T-helper 9 cell (primary cell): ENCODE measurements around the gene SLC27A2.
"Not testable (repeated sequence)": the region's sequence is repeated elsewhere in the genome, so short reads cannot be mapped to it uniquely, and the experiment has no call there.

Source experiments
- DNase-seq: peaks from one replicate; pipeline ENCODE4 v3.0.0-alpha.2; 2020
- total RNA-seq, 2 donors: gene quantifications; one replicate each; lab custom pipeline; 2026; lab: John Stamatoyannopoulos, UW

Gene SLC27A2
- total RNA-seq, result 0.24 to 0.42 reads per million in 2 donors

- no peak for DNase-seq
These were observed at the start of gene SLC27A2 for GRCh38 chr15:50181969-50182218. SLC27A2 (plus strand) TSS chr15:50182196; CDS start chr15:50182428, 232 bp downstream.

- DNase-seq, result not testable (repeated sequence)
These were observed 49.6 kb upstream of the SLC27A2 start for GRCh38 chr15:50132251-50132984.

GRCh38 chr15:50134524-50135024, 47.4 kb upstream of the SLC27A2 start:
- DNase-seq, result no peak

- DNase-seq, result no peak
These were observed 46.9 kb upstream of the SLC27A2 start for GRCh38 chr15:50135031-50135551.

GRCh38 chr15:50137330-50137761, 44.6 kb upstream of the SLC27A2 start:
- DNase-seq, result no peak

GRCh38 chr15:50137893-50138292, 44.1 kb upstream of the SLC27A2 start:
- DNase-seq, result no peak

GRCh38 chr15:50138391-50138790, 43.6 kb upstream of the SLC27A2 start:
- DNase-seq, result no peak

DNA sequence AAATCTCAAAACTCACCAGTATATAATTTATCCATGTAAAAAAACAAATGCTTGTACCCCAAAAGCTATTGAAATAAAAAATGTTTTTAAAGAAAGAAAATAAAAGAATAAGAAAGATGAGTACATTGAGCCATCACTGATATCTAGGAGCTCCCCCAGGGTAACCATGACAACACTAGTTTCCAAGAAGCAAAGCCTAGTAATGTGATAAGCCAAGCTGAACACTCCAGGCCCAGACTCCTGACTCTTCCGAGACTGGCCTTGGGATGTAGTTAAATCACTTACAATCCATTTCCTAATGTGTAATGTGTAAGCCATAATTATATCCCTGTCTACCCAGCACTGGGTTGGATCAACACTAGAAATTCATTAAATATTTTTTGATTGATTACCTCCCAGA, 41.9 kb upstream of the SLC27A2 start:
- DNase-seq, result no peak

GRCh38 chr15:50140983-50141382, 41.0 kb upstream of the SLC27A2 start:
- no peak for DNase-seq

- no peak for DNase-seq
These were observed 40.1 kb upstream of the SLC27A2 start for GRCh38 chr15:50141856-50142255.

DNA sequence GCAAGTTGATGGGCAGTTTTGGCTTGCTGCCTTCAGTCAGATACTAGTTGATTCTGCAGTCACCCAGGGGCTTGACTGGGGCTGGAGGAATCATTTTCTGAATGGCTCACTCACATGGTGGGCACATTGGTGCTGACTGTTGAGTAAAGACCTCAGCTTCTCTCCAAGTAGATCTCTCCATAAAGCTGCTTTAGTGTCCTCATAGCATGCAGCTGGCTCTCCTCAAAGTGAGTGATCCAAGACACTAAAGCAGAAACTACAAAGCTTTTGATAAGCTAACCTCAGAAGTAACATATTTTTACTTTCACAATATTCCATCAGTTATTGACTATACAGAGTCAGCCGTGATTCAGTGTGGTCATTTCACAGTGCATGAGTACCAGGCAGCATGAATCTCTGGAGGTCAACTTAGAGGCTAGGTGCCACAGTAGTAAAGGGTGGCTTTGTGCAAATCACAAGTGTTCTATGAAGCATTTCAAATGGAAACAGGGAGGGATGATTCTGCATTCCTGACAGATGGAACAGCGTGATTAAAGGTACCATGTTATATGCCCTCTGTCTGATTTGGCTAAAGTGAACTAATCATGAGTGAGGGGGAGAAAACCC, 38.6 kb upstream of the SLC27A2 start:
- DNase-seq, result no peak

DNA sequence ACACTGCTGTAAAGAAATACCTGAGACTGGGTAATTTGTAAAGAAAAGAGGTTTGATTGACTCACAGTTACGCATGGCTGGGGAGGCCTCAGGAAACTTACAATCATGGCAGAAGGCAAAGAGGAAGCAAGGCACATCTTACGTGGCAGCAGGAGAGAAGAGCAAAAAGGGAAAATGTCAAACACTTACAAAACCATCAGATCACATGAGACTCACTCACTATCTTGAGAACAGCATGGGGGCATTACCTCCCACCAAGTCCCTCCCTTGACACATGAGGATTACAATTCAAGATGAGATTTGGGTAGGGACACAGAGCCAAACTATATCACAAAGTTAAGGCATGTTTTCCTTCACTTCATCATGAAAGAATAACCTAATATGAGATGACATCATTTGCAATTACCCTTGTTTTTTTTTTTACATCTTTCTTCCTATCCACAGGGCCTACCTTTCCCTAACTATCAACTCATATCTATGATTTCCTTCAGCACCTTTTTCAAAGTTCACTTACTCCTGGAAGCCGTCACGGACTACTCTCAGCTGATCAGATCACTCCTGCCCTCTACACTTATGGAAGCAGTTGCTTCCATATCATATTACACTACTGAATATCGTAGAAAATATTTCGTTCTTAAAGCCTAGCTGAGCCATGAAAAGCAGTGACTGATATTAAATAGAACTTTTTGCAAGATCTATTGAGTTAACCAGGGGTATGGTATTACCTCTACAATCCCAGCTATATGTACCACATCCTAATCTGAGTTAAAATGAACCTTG, 37.5 kb upstream of the SLC27A2 start:
- DNase-seq, result no peak

GRCh38 chr15:50145451-50145872, 36.5 kb upstream of the SLC27A2 start:
- no peak for DNase-seq

- no peak for DNase-seq
These were observed 35.4 kb upstream of the SLC27A2 start for GRCh38 chr15:50146632-50147031.

GRCh38 chr15:50148362-50148963, 33.5 kb upstream of the SLC27A2 start:
- DNase-seq, result no peak

DNA sequence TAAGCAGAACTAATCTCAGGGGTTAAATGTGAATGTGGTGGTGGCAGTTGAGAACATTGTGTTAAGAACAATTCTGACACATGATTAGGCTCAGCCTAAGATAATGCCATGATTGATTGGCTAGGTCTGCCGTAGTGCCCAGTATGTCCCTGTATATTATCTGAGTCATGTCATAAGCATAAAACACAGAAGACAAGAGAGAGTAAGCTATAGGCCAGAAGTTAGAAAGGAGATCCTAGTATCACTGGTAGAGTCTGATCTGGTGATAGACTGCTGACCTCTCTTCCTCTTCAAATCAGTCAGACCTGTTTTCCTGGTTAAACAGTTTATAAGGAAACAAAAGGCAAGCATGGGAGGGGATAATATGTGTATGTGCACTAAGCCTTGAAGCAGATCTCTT, 32.9 kb upstream of the SLC27A2 start:
- DNase-seq, result no peak

- DNase-seq, result no peak
These were observed 31.6 kb upstream of the SLC27A2 start for GRCh38 chr15:50150349-50150748.

DNA sequence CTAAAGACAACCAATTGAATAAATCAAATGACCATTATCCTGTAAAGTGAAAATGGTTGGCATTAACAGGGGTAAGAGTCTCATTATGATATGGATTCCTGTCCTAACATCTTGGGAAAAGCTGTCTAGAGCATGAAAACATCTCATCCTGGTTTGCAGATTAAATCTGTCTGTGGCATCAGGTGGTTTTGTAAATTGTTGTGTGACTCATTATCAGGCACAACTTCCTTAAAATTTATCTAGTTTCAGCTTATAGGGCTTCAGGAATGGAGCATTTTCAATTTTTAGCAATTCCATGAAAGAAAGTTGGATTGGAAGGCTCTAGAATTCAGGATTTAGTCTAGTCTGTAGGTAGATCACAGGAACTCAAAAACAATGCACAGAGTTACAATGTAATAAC, 31.1 kb upstream of the SLC27A2 start:
- DNase-seq, result no peak

GRCh38 chr15:50151476-50151875, 30.5 kb upstream of the SLC27A2 start:
- DNase-seq, result no peak

- DNase-seq, result not testable (repeated sequence)
These were observed 23.8 kb upstream of the SLC27A2 start for GRCh38 chr15:50158236-50158635.

DNA sequence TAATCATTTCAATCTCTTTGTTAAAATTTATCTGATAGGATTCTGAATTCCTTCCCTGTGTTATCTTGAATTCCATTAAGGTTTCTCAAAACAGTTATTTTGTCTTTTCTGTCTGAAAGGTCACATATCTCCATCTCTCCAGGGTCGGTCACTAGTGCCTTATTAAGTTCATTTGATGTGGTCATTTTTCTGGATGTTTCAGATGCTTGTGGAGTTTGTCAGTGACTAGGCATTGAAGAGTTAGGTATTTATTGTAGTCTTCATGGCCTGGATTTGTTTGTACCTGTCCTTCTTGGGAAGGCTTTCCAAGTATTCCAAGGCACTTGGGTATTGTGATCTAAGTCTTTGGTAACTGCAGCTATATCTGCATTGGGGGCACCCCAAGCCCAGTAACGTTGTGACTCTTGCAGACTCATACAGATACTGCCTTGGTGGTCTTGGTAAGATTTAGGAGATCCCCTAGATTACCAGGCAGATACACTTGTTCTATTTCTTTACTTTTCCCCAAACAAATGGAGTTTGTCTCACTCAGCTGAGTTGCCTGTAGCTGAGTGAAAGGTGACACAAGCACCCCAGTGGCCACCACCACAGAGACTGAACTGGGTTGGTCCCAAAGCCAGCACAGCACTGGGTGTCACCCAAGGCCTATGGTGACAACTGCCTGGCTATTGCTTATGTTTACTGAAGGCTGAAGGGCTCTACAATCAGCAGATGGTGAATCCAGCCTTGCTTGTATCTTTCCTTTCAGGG, 18.9 kb upstream of the SLC27A2 start:
- DNase-seq, result no peak

DNA sequence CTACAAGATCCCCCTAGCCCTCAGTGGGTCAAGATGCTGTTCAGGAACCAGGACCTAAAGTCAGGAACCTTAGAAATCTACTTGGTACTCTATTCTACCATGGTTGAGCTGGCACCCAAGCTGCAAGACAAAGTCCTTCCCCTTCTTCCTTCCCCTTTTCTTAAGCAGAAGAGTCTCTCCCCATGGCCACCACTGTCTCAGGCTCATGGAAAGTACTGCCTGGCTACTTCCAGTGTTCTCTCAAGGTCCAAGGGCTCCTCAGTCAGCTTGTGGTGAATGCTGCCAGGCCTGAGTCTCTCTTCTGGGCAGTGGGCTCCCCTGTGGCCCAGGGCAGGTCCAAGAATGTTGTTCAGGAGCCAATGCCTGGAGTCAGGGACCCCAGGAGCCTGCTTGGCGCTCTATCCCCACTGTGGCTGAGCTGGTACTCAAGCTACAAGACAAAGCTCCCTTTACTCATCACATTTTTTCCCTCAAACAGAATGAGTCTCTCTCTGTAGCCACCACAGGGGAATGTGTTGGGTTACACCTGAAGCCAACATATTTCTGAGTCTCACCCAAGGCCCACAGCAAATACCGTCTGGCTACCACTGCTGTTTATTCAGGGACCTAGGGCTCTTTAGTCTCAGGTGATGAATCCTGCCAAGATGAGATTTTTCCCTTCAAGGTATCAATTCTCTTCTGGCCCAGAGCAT, 18.1 kb upstream of the SLC27A2 start:
- no peak for DNase-seq
